Heart right ventricle (tissue), 16 donors: ENCODE measurements around the gene MOB1A. TPM values are rescaled to one million over a fixed set of nuclear protein-coding genes. Genes with fewer than 3 reads are reported as not detected.
A peak's percentile ranks its signal among the peaks of the same experiment; 100 is the strongest.

Experiments used
- ATAC-seq, 8 donors: fragments of 200-7000 bp; cut with Tn5 transposase; one replicate each; pipeline ENCODE4 v1.9.1; 2020; ENCODE audit warnings: mild to moderate bottlenecking in 8 of 8, moderate library complexity in 8 of 8, moderate number of reproducible peaks in 1 of 8
- DNase-seq, 2 donors: peaks; one replicate each; pipeline ENCODE4 v3.0.0-alpha.2; 2020
- H3K27ac ChIP-seq, 10 donors: fragments of 200-600 bp; sonication (generic) in 2 of 10; one replicate each; pipeline versions ENCODE4 v1.5.0 to v1.8.0; 2020 to 2022; ENCODE audit warnings: mild to moderate bottlenecking in 3 of 10
- H3K27me3 ChIP-seq, 7 donors: fragments of 200-600 bp; one replicate each; pipeline ENCODE4 v1.8.0; 2021 to 2022; ENCODE audit warnings: mild to moderate bottlenecking in 2 of 7
- H3K36me3 ChIP-seq, 9 donors: fragments of 200-600 bp; sonication (generic) in 1 of 9; one replicate each; pipeline versions ENCODE4 v1.5.0 to v1.8.0; 2020 to 2022; ENCODE audit warnings: mild to moderate bottlenecking in 2 of 9
- H3K4me1 ChIP-seq, 9 donors: fragments of 200-600 bp; sonication (generic) in 1 of 9; one replicate each; pipeline versions ENCODE4 v1.5.0 to v1.8.0; 2020 to 2022; ENCODE audit warnings: mild to moderate bottlenecking in 4 of 9
- H3K4me3 ChIP-seq, 10 donors: fragments of 200-600 bp; sonication (generic) in 2 of 10; one replicate each; pipeline versions ENCODE4 v1.5.0 to v1.8.0; 2020 to 2022; ENCODE audit warnings: mild to moderate bottlenecking in 7 of 10, moderate library complexity in 2 of 10
- H3K9me3 ChIP-seq, 11 donors: fragments of 200-600 bp in 10 of 11; sonication (generic) in 2 of 11; one replicate each; pipeline versions ENCODE4 v1.5.0 to v1.8.0; 2013 to 2022; ENCODE audit warnings: mild to moderate bottlenecking in 2 of 11, control low read depth in 1 of 11, moderate library complexity in 1 of 11
- WGBS, 2 donors: extraction: QIAGEN DNeasy Blood & Tissue Kit; methylation state at CpG; one replicate each; pipeline ENCODE4 v1.1.7; 2013; ENCODE audit warnings: inconsistent platforms in 1 of 2; 5-methylcytosine and 5-hydroxymethylcytosine counted together
- intact Hi-C, 10 donors: fragments of 100-400 bp; cut with DNase I; formaldehyde crosslinking; loops; one replicate each; pipeline versions ENCODE4 v1.11.1 to v1.14.2; 2022
- polyA plus RNA-seq, 2 donors: library from polyadenylated mRNA; stranded (reverse); fragments of 200-250 nt; gene quantifications; one replicate each; pipeline ENCODE4 v1.2.3, GENCODE V29; 2013
- total RNA-seq, 10 donors: library from RNA; stranded (reverse); fragmentation: NEBNext Ultra II Directional in 3 of 10; extraction: Animal tissue kit (Norgen Biotek cat#: 25700) in 3 of 10; gene quantifications; one replicate each; pipeline versions ENCODE4 v1.2.1 to v1.2.4, GENCODE V29; 2021 to 2023
- TF ChIP-seq, protein P1 (sequence below), 9 donors: fragments of 200-600 bp; sonication (generic) in 2 of 9; IDR thresholded peaks; one replicate each; pipeline versions ENCODE4 v1.5.0 to v1.8.0; 2021 to 2022; ENCODE audit warnings: antibody characterized with exemption in 9 of 9, mild to moderate bottlenecking in 5 of 9, moderate library complexity in 1 of 9
- donor health status: Arrhythmogenic right ventricular cardiomyopathy.
- donor health status: ischemic (EF 13 %, LVEDD 7.1; RV severe dilation, severe dysfunction).
- donor health status: healthy with polysubstance abuse.
- donor health status: DM: no; HTN: yes; CAD: no.
- donor health status: DM: no; HTN: no; CAD: no.
- donor health status: ischemic (EF 25% LVEDD 6.9; RV normal size, moderate dysfunction).
- donor health status: ischemic (EF 25% LVEDD 5.7; RV mildly dilated, moderate dysfunction).
- donor health status: healthy.
- donor health status: DM: yes; HTN: yes; CAD: no.
- donor health status: Ischemic cardiomyopathy.
- donor health status: ischemic (EF 35%, LVEDD 5.7; RV mildly dilated, moderate dysfunction).
- donor health status: nonischemic (EF 11% LVEDD 7.7; RV severe dilation, severe dysfunction).
- donor health status: DM: yes; HTN: yes; CAD: no.
- donor health status: PGD.
- donor health status: ischemic (EF 29% LVEDD 5.4; RV normal size, mild dysfunction).
- donor health status: nonischemic (EF 23%, LVEDD 6.1; RV moderate dilation, normal function).

Gene MOB1A
- total and polyA plus RNA-seq, 12 donors = 14.2 to 75.0 (median 56.8) TPM

DNA sequence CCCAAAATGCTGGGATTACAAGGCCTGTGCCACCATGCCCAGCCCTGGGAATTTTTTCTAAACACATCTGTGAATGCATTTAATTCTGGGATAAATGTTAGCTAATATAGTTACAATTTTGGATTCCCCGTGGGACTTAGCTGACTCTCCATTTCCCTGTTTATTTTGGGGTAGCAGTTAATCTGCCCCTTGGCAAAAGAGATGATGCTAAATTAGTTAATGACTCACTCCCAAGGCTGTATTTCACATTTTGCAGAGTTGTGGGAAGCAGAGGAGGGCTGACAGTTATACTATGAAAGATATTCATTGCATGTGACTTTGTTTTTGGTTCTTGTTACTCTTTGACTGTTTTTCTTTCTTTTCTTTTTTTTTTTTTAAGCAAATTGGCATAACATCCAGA is 22.9 kb upstream of the MOB1A start:
- Histone ChIP-seq H3K9me3 (no peaks in the 10 kb centered on the region), H3K4me3 (peak overlapping the region in 1 of 10 donors; percentile 75), H3K36me3 (peaks cover 0 to 30% (median 0%) of the 10 kb centered on the region in 9 donors), H3K27me3 (no peaks in the 10 kb centered on the region), H3K27ac (peak overlapping the region in 9 of 10 donors; percentile 40 to 89 (median 46)), H3K4me1 (peaks cover 0 to 74% (median 39%) of the 10 kb centered on the region in 9 donors)
- ATAC-seq (peak in 7 of 8 donors; percentile 5 to 60 (median 36)), DNase-seq (peak in 1 of 2 donors; percentile 33)
- TF ChIP-seq, protein P1, sequence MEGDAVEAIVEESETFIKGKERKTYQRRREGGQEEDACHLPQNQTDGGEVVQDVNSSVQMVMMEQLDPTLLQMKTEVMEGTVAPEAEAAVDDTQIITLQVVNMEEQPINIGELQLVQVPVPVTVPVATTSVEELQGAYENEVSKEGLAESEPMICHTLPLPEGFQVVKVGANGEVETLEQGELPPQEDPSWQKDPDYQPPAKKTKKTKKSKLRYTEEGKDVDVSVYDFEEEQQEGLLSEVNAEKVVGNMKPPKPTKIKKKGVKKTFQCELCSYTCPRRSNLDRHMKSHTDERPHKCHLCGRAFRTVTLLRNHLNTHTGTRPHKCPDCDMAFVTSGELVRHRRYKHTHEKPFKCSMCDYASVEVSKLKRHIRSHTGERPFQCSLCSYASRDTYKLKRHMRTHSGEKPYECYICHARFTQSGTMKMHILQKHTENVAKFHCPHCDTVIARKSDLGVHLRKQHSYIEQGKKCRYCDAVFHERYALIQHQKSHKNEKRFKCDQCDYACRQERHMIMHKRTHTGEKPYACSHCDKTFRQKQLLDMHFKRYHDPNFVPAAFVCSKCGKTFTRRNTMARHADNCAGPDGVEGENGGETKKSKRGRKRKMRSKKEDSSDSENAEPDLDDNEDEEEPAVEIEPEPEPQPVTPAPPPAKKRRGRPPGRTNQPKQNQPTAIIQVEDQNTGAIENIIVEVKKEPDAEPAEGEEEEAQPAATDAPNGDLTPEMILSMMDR (IDR thresholded peaks at IDR 0.05) = no peak
- intact Hi-C loops = no loop called here
- WGBS, 2 donors = 9 to 17% methylated on average over 1 of the region's 1 CpG

DNA sequence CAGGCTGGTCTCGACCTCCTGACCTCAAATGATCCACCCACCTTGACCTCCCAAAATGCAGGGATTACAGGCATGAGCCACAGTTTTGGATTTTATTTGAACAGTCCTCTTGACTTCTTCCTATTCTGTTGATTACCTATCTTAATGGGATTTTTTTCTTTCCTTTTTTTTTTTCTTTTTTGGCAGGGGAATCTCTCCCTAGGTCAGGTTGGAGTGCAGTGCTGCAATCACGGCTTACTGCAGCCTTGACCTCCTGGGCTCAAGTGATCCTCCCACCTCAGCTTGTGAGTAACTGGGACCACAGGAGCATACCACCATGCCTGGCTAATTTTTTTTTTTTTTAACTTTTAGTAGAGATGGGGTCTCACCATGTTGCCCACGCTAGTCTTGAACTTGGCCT is 22.5 kb upstream of the MOB1A start:
- Histone ChIP-seq H3K9me3 (no peaks in the 10 kb centered on the region), H3K4me3 (peak overlapping the region in 3 of 10 donors; percentile 5 to 86 (median 75)), H3K36me3 (peaks cover 0 to 28% (median 0%) of the 10 kb centered on the region in 9 donors), H3K4me1 (peaks cover 0 to 70% (median 38%) of the 10 kb centered on the region in 9 donors), H3K27me3 (no peaks in the 10 kb centered on the region), H3K27ac (peak overlapping the region in 9 of 10 donors; percentile 40 to 89 (median 46))
- ATAC-seq (no peak), DNase-seq (no peak)
- 80 to 81% methylated on average over 3 of the region's 3 CpGs for WGBS, 2 donors
- intact Hi-C loops = no loop called here
- TF ChIP-seq, protein P1 (IDR thresholded peaks at IDR 0.05) = no peak

DNA sequence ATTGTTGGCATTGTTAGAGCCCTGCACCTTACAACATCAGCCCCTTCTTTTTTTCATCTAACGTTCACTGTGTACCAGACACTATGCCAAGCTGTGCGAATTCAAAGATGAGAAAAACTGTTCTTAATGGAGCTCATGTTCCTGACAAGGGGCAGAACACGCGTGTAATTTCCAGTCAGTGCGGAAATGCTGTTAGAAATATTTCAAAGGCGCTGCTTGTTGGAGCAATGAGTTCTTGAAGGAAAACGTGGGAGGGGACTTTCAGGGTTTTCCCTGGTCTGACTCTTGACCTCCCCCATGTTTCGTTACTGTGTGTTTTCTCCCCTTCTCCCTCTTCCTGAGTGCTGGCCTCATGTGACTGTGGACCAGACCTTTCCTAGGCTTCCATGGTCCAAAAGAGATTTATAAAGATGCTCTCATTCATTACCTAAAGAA is 21.2 kb upstream of the MOB1A start:
- TF ChIP-seq, protein P1 (IDR thresholded peaks at IDR 0.05) = no peak
- peak overlapping the region in 7 of 10 donors; percentile 83 to 95 (median 88) for H3K27ac ChIP-seq
- no peaks in the 10 kb centered on the region for H3K9me3 ChIP-seq
- H3K4me3 ChIP-seq = peak overlapping the region in 9 of 10 donors; percentile 60 to 88 (median 75)
- H3K4me1 ChIP-seq = peaks cover 0 to 57% (median 28%) of the 10 kb centered on the region in 9 donors
- H3K36me3 ChIP-seq = peaks cover 0 to 24% (median 0%) of the 10 kb centered on the region in 9 donors
- ATAC-seq (no peak), DNase-seq (no peak)
- intact Hi-C loops = loop anchor here in 1 of 10 donors (2.0 kb wide), 1 partner anchor 21 kb away; the partner anchor contains the start of gene MOB1A
- H3K27me3 ChIP-seq = no peaks in the 10 kb centered on the region
- WGBS, 2 donors = 35 to 38% methylated on average over 8 of the region's 8 CpGs

DNA sequence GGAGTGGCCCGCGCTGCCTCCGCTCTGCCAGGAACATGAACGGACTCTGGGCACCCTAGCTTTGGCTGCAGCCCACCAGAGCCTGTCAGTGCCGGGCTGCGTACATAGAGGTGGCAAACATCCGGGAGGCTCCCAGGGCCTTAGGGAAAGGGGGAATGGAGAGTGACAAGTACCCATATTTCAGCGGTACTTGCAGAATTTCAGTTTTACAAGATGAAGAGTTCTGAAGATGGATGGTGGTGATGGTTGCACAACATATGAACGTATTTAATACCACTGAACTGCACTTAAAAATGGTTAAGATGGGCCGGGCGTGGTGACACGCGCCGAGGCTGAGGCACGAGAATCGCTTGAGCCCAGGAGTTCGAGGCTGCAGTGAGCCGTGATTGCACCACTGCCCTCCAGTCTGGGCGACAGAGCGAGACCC is 20.6 kb upstream of the MOB1A start:
- Histone ChIP-seq H3K27me3 (no peaks in the 10 kb centered on the region), H3K4me1 (peaks cover 0 to 51% (median 28%) of the 10 kb centered on the region in 9 donors), H3K27ac (peak overlapping the region in 9 of 10 donors; percentile 83 to 97 (median 89)), H3K4me3 (peak overlapping the region; percentile 60 to 88 (median 76)), H3K9me3 (no peaks in the 10 kb centered on the region), H3K36me3 (peaks cover 0 to 18% (median 0%) of the 10 kb centered on the region in 9 donors)
- no peak for DNase-seq
- no peak for ATAC-seq
- TF ChIP-seq, protein P1 (IDR thresholded peaks at IDR 0.05) = no peak
- 3 to 4% methylated on average over 20 of the region's 20 CpGs for WGBS, 2 donors
- intact Hi-C loops = loop anchor here in 1 of 10 donors (2.0 kb wide), 1 partner anchor 20 kb away; the partner anchor contains the start of gene MOB1A
